Thyroid gland (tissue), 4 donors: ENCODE data around the gene TBX2. TPM values are rescaled to one million over a fixed set of nuclear protein-coding genes. Genes with fewer than 3 reads are reported as not detected.

Experiments
- DNase-seq, 2 donors: peaks; one replicate each; pipeline ENCODE4 v3.0.0-alpha.2; 2019
- H3K27ac ChIP-seq, 3 donors: fragments of 200-600 bp; sonication (generic); 1 replicate in 2 of 3; 2 replicates in 1 of 3; pipeline ENCODE4 v1.5.1; 2016 to 2019; ENCODE audit warnings: mild to moderate bottlenecking in 1 of 3, moderate library complexity in 1 of 3
- H3K27me3 ChIP-seq: fragments of 200-600 bp; sonication (generic); one replicate; pipeline ENCODE4 v1.5.1; 2019
- H3K36me3 ChIP-seq, 2 donors: fragments of 200-600 bp; sonication (generic); one replicate each; pipeline ENCODE4 v1.5.1; 2016 to 2019
- H3K4me1 ChIP-seq, 2 donors: fragments of 200-600 bp; sonication (generic); one replicate each; pipeline ENCODE4 v1.5.1; 2017 to 2019
- H3K4me3 ChIP-seq, 3 donors: fragments of 200-600 bp; sonication (generic); replicated peaks in 1 of 3; 1 replicate in 2 of 3; 2 replicates in 1 of 3; pipeline ENCODE4 v1.5.1; 2016; ENCODE audit warnings: mild to moderate bottlenecking in 1 of 3
- H3K9me3 ChIP-seq: fragments of 200-600 bp; sonication (generic); one replicate; pipeline ENCODE4 v1.5.1; 2017
- POLR2A ChIP-seq, 2 donors: fragments of 450-650 bp; IDR thresholded peaks; one replicate each; pipeline ENCODE4 v1.6.1; 2017; ENCODE audit warnings: antibody characterized with exemption in 2 of 2, mild to moderate bottlenecking in 2 of 2, moderate library complexity in 1 of 2
- WGBS, 2 donors: methylation state at CpG; one replicate each; pipeline ENCODE4 v1.1.5; 2017; 5-methylcytosine and 5-hydroxymethylcytosine counted together
- intact Hi-C: fragments of 100-400 bp; cut with DNase I; formaldehyde crosslinking; loops from one replicate; pipeline ENCODE4 v1.15.1; 2023
- total RNA-seq, 4 donors: library from RNA; depleted of rRNA; stranded (reverse); fragments of >200 nt; gene quantifications; one replicate each; pipeline ENCODE4 v1.2.3, GENCODE V29; 2016
- TF ChIP-seq, protein P1 (sequence below), 6 experiments: fragments of 200-600 bp in 3 of 6; fragments of 450-650 bp in 3 of 6; sonication (generic) in 3 of 6; IDR thresholded peaks; one replicate each; pipeline ENCODE4 v1.5.1; 2016 to 2019; ENCODE audit warnings: antibody characterized with exemption in 6 of 6, mild to moderate bottlenecking in 2 of 6, inconsistent platforms in 1 of 6, moderate library complexity in 1 of 6

Gene TBX2
- total RNA-seq, 4 donors from 2014 or later: 5.3 to 20.2 (median 11.0) TPM

DNA sequence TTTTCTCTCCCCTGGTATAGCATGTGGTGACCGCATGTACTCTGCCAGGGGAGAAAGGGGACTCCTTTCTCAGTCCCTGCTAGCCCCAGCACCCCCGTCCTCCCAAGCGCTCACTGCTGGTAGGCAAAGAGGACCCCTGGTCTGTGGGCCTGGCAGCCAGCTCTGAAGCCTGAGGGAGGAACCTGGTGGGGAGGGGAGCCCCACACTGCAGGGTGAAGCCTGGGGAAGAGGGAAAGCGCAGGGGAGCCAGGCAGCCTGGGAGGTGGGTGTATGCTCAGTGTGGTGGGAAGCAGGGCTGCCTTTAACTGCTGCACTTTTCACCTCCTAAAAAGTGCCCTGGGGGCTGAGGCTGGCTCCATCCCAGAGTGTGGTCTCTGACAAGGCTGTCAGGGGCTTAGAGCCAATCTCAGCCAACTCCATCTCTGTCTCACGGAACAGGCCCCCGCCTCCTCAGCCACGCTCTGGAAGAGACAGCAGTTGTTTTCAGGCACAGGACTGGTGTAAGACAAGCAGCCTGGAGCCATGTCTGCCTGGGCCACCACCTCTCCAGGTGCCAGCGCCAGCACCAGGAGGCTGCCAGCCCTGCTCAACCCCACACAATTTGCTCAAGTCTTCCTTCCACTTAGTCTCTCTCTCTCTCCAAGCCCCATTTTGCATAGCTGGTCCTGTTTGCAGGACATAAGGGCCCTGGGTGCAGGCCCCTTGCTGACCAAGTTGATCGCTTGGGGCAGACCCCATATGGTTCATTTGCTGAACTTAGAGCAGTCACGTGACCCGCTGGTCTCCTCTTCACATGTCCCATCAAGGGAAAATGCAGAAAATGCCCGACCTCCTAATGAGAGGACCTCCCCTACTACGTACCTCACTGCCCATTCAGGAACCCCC, 14.7 kb upstream of the TBX2 start:
- Histone ChIP-seq H3K36me3 (no peaks in the 10 kb centered on the region), H3K4me3 (no peak overlapping the region), H3K27me3 (no peaks in the 10 kb centered on the region), H3K9me3 (no peaks in the 10 kb centered on the region), H3K27ac (no peak overlapping the region), H3K4me1 (peaks cover 0 to 8% of the 10 kb centered on the region in 2 donors)
- no peak for DNase-seq
- TF ChIP-seq, protein P1, sequence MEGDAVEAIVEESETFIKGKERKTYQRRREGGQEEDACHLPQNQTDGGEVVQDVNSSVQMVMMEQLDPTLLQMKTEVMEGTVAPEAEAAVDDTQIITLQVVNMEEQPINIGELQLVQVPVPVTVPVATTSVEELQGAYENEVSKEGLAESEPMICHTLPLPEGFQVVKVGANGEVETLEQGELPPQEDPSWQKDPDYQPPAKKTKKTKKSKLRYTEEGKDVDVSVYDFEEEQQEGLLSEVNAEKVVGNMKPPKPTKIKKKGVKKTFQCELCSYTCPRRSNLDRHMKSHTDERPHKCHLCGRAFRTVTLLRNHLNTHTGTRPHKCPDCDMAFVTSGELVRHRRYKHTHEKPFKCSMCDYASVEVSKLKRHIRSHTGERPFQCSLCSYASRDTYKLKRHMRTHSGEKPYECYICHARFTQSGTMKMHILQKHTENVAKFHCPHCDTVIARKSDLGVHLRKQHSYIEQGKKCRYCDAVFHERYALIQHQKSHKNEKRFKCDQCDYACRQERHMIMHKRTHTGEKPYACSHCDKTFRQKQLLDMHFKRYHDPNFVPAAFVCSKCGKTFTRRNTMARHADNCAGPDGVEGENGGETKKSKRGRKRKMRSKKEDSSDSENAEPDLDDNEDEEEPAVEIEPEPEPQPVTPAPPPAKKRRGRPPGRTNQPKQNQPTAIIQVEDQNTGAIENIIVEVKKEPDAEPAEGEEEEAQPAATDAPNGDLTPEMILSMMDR (IDR thresholded peaks at IDR 0.05): no peak
- TF ChIP-seq POLR2A (IDR thresholded peaks at IDR 0.05): no peak
- intact Hi-C loops: no loop called here
- WGBS, 2 donors: 95% methylated on average over 7 to 13 of the region's 13 CpGs

DNA sequence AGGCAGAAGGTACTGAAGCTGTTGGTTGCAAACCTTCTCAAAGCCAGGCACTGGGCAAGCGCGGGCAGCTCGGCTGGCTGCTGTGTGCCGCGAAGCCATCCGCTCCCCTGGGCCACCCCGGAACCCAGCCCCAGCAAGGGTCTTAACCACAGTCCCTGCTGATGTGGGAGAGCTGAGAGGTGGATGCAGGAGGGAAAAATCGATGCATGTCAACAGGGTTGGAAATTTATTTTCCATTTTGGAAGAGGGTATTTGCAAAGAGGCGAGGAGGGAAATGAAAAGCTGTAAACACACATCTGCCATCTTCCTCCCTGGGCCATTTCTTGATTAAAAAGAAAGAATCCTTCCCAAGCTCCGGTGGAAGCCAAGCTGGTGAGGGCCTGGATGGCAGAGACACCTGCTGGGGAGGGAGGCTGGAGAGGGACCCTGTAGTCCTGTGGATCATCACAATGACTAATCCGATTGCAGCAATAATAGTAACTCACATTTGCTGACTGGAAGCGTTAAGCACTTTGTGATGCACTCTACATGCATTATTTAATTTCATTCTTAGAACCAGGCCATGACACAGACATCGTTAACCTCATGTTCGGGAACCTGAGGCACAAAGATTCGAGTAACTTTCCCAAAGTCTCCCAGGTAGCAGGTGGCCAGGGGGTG, 13.9 kb upstream of the TBX2 start:
- H3K9me3 ChIP-seq: no peaks in the 10 kb centered on the region
- TF ChIP-seq POLR2A (IDR thresholded peaks at IDR 0.05): no peak
- TF ChIP-seq, protein P1 (IDR thresholded peaks at IDR 0.05): no peak
- H3K27ac ChIP-seq: no peak overlapping the region
- WGBS, 2 donors: 95 to 97% methylated on average over 15 of the region's 15 CpGs
- intact Hi-C loops: no loop called here
- DNase-seq: no peak
- no peaks in the 10 kb centered on the region for H3K36me3 ChIP-seq
- H3K4me1 ChIP-seq: peaks cover 0 to 14% of the 10 kb centered on the region in 2 donors
- no peak overlapping the region for H3K4me3 ChIP-seq
- no peaks in the 10 kb centered on the region for H3K27me3 ChIP-seq

DNA sequence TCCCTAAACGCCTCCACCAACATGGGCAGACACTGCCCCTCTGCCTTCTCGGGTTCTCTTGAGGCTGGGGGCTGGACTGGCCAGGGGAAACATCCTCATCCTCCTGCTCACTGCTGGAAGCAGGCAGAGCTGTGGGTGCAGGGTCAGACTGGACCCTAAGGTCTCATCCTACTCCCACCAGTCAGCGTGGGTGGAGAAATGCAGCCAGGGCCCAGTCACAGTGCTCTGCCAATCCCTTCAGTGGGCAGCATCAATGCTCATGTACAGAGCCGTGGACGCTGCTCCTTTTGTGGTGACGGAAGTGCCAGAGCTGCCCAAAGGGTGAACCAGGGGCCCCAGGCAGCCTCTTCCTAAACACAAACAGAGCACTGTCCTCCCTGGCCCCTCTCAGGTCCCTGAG, 13.4 kb upstream of the TBX2 start:
- Histone ChIP-seq H3K4me3 (no peak overlapping the region), H3K36me3 (no peaks in the 10 kb centered on the region), H3K27ac (no peak overlapping the region), H3K9me3 (no peaks in the 10 kb centered on the region), H3K4me1 (peaks cover 0 to 14% of the 10 kb centered on the region in 2 donors), H3K27me3 (no peaks in the 10 kb centered on the region)
- TF ChIP-seq POLR2A (IDR thresholded peaks at IDR 0.05): no peak
- TF ChIP-seq, protein P1 (IDR thresholded peaks at IDR 0.05): no peak
- intact Hi-C loops: no loop called here
- DNase-seq: no peak
- WGBS, 2 donors: 95 to 96% methylated on average over 6 of the region's 6 CpGs

DNA sequence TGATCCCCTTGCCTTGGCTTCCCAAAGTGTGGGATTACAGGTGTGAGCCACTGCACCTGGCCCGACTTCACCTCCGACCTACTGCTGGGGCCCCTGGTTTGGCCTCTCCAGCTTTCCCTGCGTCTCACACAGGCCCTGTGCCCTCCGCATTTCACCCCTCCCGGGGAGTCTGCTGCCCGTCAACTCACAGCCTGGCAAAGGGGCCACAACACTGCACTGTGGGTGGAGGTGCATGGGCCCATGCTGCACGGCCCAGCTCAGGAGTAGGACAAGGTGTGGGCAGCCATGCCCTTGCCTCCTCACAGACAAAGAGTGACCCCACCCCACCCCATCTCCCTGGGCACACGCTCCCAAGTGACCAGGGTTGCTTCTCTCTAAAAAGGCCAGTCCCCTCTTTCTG, 12.6 kb upstream of the TBX2 start:
- H3K36me3 ChIP-seq: no peaks in the 10 kb centered on the region
- TF ChIP-seq, protein P1 (IDR thresholded peaks at IDR 0.05): no peak
- no peak for TF ChIP-seq POLR2A (IDR thresholded peaks at IDR 0.05)
- DNase-seq: no peak
- H3K27me3 ChIP-seq: no peaks in the 10 kb centered on the region
- 98 to 100% methylated on average over 8 of the region's 8 CpGs for WGBS, 2 donors
- H3K9me3 ChIP-seq: no peaks in the 10 kb centered on the region
- no peak overlapping the region for H3K4me3 ChIP-seq
- intact Hi-C loops: no loop called here
- peaks cover 0 to 14% of the 10 kb centered on the region in 2 donors for H3K4me1 ChIP-seq
- H3K27ac ChIP-seq: no peak overlapping the region
